NCI-H2196 treated with DMSO at 0.1 percent for 48 hours (cell line): ENCODE results near the gene PDE1A.

Experiments used
- DNase-seq: peaks from one replicate; lab custom pipeline; 2025; ENCODE audit not compliant: unreplicated experiment; lab: John Stamatoyannopoulos, UW

PDE1A gene

GRCh38 chr2:182142062-182142461 lies 284.8 kb downstream of the PDE1A start:
- no peak for DNase-seq

GRCh38 chr2:182134201-182134600 lies 292.6 kb downstream of the PDE1A start:
- DNase-seq: no peak

GRCh38 chr2:182133195-182133891 lies 293.5 kb downstream of the PDE1A start:
- no peak for DNase-seq

- no peak for DNase-seq
These were observed 294.2 kb downstream of the PDE1A start for GRCh38 chr2:182132605-182133004.

GRCh38 chr2:182128821-182129707 lies 297.8 kb downstream of the PDE1A start:
- no peak for DNase-seq

- DNase-seq: no peak
These were observed 309.6 kb downstream of the PDE1A start for GRCh38 chr2:182117196-182117595.

- DNase-seq: no peak
These were observed 310.1 kb downstream of the PDE1A start for GRCh38 chr2:182116774-182117173.

- DNase-seq: no peak
These were observed 311.6 kb downstream of the PDE1A start for GRCh38 chr2:182115258-182115657.

- no peak for DNase-seq
These were observed 313.5 kb downstream of the PDE1A start for GRCh38 chr2:182113334-182113733.

GRCh38 chr2:182110347-182110746 lies 316.5 kb downstream of the PDE1A start:
- DNase-seq: no peak

GRCh38 chr2:182103526-182103925 lies 323.3 kb downstream of the PDE1A start:
- no peak for DNase-seq

- DNase-seq: no peak
These were observed 325.6 kb downstream of the PDE1A start for GRCh38 chr2:182101263-182101662.

GRCh38 chr2:182098648-182099047 lies 328.2 kb downstream of the PDE1A start:
- DNase-seq: no peak

- DNase-seq: no peak
These were observed 329.2 kb downstream of the PDE1A start for GRCh38 chr2:182097571-182098164.

- DNase-seq: no peak
These were observed 336.4 kb downstream of the PDE1A start for GRCh38 chr2:182090486-182090885.
